CD4-positive, alpha-beta T cell treated with Interleukin-15 for 4 hours (primary cell): Measurements from ENCODE around the gene DFFB.

ENCODE experiments used
- DNase-seq: peaks from one replicate; pipeline ENCODE4 v3.0.0-alpha.2; 2020; ENCODE audit warnings: low spot score

Gene DFFB

DNA sequence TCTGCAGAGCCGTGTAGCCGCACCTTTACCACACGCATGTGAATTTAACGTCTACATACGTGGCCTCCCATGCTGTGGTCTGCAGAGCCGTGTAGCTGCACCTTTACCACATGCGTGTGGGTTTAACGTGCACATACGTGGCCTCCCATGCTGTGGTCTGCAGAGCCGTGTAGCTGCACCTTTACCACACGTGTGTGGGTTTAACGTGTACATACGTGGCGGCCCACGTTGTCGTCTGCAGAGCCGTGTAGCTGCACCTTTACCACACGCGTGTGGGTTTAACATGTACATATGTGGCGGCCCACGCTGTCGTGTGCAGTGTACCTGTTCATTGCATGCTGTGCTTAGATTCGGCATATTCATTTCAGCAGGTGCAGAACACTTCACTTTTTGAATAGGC lies 17.5 kb downstream of the DFFB start:
- no peak for DNase-seq

DNA sequence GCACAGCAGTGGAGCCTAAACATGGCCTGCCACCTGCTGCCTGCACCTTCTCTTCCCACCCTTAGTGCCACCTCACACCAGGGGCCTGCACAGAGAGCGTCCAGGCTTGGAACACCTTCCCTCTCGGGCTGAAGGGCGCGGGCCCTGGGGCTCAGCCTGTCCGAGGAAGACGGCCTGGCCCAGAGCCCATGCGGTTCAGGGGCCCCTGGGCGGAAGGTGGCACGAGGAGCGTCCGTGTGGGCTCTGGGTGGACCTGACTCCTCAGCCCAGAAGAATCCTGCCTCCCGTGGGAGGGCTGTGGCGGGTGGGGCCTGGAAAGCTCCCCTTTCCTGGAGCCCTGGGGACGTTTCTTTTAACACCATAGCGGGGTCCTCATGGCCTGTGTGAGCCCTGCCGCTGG lies 19.4 kb downstream of the DFFB start:
- DNase-seq = no peak

DNA sequence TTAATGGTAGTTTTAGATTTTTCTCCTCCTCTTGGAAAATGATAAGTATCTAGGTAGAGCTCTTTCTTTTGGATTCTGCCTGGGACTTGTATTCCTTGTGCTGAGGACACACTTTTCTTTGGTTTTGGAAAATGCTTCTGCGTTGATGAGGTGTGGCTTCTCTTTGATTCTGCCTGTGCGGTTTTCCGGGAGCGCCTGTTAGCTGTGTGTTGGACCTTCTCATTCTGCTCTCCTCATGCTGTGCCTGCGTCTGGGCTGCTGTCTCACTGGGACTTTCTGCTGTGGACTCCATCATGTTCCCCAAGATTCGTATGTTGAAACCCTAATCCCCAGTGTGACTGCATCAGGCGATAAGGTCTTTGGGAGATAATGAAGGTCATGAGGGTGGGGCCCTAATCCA lies 21.8 kb downstream of the DFFB start:
- no peak for DNase-seq

DNA sequence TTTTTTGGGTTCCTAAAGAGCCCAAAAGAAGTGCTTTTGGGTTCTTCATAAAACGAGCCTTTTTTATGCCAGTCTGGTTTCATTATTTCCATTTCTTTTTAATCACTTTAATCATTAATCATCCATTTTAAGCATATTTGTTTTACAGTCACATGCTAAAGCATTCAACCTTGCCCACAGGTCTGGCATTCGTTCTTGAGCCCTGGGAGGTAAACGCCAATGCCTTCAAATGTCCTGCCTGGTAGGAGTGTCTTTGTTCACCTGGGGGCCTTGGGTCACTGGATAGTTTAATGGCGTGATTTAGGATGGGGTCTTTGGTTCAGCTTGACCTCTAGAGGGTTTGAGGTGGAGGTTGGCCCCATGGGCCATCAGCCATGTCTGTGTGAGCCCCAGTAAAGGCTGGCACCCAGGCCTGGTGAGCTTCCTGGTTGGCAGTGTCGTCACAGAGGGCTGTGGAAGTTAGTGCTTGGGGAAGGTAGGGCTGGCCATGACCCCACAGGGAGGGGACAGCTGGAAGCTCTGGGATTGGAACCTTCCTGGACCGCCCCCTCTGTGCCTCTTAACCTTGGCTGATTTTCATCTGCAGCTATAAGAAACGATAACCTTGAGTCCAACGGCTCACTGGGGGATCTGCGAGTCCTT lies 22.6 kb downstream of the DFFB start:
- DNase-seq = no peak

DNA sequence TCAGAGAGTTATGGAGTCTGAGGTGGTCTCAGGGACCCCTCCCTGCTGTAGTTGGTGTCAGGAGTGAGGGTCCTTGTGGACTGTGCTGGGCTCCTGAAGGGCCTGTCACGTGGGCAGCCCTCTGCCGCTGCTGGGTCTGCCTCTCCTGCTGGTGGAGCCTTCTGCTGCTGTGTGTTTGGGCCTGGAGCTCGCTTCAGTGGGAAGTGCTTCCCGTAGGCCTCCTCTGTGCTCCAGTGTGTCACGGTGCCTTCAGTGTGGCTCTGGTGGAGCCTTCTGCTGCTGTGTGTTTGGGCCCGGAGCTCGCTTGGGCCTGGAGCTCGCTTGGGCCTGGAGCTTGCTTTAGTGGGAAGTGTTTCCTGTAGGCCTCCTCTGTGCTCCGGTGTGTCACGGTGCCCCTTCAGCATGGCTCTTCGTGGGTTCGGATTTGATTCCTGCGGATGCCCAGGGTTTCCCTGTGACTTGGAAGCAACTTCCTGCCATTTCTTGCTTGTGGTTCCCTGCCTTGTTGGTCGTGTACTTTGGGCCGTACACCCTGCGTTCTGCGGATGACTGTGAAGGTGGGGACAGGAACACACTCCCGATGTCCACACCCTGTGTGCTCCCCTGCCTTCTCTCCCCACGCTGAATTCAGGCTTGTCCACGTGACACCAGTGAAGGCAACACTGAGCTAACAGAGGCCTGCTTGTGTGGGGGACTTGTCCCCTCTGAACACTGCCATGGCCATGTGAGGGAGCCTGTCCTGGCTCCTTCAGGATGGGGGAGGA lies 23.3 kb downstream of the DFFB start:
- no peak for DNase-seq

- DNase-seq = no peak
These were observed 23.9 kb downstream of the DFFB start for GRCh38 chr1:3881193-3881480.

- peak; percentile 22 for DNase-seq
These were observed 26.1 kb downstream of the DFFB start for GRCh38 chr1:3883194-3883925.

DNA sequence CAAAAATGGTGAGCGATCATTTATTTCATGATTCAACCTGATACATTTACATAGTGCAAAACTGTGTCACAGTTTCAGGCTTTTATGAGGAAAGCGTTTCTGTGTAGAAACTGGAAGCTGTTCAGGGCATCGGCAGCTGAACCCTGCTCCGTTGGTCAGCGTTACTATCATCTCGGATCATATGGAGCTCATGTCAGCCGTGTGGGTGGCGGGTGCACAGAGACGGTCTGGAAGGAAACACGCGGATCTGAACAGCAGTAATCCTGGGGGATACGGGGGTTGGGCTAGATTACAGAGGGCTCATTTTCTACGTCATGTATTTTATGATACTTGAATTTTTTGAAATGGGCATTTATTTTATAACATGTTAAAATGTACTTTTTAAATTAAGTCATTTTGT lies 27.7 kb downstream of the DFFB start:
- DNase-seq = no peak

GRCh38 chr1:3885611-3886010 lies 28.3 kb downstream of the DFFB start:
- DNase-seq = no peak

- DNase-seq = no peak
These were observed 28.9 kb downstream of the DFFB start for GRCh38 chr1:3886106-3886670.

- no peak for DNase-seq
These were observed 29.4 kb downstream of the DFFB start for GRCh38 chr1:3886691-3887090.

DNA sequence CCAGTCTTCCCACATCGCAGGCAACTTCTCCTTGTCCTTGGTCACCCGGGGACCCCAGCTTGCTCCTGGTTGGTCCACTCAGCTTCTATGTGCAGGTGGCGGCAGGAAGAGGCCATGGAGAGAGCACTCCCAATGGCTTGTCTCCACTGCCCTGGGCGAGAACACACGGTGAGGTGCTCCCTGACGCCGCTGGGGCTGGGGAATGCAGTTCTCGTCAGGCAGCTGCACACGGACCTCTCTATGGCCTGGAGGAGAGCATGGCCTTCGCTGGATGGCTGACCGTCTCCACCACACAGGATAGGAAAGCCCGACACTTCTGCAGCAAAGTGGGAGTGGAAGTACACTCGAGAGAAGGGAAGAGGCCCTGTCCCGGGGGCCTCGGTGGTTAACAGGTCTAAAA lies 31.0 kb downstream of the DFFB start:
- no peak for DNase-seq

GRCh38 chr1:3889936-3890335 lies 32.7 kb downstream of the DFFB start:
- peak; percentile 35 for DNase-seq

DNA sequence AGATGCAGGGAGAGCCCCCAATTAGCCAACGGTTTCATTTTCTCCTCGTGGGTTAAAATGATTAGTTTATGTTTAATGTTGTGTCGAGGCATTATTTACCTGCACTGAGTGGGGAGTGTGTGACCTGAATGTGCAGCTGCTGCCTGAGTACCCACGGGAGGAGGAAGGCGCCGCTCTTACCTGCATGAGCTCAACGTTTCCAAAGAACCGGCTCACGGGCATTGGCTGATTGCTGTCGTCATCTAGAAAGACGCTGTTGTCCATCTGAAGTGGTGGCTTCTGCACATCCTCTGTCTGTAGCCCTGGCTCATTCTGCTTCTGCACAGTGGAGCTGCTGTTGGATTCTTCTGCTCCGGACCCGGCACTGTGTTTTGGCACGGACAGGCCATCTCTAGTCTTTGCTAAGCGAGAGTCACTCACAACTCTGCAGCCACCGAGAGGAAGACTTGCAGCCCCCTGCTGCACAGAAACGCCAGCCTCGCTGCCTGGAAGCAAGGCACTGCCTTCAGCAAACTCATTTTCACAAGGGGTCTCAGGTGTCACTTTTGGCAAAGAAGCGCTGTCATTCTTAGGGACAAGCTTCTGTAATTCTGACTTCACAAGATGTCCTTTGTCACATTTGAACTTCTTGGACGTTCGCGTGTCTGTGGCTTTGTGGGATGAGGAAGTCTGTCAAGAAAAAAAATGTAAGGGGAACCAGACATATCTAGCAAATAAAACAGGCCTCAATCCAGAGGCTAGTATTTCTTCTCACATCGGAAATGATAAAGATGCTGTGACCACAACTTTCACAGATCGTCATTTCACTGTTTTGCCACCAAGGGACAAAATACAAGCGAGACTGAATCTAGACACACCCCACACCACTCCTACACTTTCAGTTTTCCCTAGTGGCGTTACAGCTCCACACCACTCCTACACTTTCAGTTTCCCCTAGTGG lies 33.4 kb downstream of the DFFB start:
- DNase-seq = peak; percentile 45

DNA sequence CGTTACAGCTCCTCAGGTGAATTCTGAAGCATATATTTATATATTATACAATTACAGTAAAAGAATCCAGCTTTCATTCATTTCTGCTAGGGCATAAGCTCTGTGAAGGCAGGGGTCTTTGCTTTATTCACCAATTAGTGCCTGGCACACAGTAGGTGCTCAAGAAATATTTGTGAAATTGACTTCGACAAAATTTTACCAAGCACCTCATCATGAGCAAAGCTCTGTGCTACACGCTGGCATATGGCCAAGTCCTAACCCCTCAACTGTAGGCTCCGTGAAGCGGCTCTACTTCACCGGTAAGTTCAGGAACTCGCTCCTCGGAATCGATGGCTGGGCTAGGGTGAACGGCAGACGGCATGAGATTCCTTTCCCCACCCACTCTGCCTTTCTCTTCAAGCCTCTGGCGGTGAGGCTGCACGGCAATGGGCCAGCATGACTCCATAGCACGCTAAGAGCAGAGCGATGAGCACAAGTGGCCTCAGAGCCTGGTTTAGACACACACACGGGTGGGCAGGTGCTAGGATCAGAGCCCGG lies 34.1 kb downstream of the DFFB start:
- DNase-seq = no peak

GRCh38 chr1:3892748-3893147 lies 35.5 kb downstream of the DFFB start:
- DNase-seq = no peak

- no peak for DNase-seq
These were observed 35.9 kb downstream of the DFFB start for GRCh38 chr1:3893190-3893589.

DNA sequence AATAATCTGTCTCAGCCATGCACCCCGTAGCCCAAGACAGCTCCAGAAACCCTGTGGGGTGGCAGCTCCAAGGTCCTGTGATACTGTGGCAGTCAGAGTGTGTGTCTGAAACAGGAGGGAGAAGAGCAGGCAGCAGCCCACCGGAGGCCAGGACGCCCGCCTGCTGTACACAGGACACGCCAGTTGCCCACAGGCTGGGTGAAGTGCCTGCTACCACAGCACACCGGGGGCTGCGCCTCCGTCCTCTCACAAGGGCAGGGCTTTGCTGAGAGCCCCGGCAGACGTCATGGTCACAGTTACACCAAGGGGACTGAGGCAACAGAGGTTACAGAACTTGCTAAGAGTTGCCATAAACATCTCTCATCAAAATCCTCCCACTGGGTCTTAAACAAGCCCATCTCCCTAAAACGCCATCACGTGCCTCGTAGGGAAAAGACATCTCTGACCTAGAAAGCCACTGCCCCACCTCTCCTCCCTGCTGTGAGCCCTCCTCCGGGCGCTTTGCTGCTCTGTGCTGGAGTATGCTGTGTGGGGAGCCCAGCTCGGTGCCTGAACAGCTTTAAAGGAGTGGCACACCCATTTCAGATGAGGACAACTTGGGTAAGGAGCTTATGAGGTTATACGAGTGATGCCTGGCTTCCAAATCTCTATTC lies 37.5 kb downstream of the DFFB start:
- DNase-seq = no peak

DNA sequence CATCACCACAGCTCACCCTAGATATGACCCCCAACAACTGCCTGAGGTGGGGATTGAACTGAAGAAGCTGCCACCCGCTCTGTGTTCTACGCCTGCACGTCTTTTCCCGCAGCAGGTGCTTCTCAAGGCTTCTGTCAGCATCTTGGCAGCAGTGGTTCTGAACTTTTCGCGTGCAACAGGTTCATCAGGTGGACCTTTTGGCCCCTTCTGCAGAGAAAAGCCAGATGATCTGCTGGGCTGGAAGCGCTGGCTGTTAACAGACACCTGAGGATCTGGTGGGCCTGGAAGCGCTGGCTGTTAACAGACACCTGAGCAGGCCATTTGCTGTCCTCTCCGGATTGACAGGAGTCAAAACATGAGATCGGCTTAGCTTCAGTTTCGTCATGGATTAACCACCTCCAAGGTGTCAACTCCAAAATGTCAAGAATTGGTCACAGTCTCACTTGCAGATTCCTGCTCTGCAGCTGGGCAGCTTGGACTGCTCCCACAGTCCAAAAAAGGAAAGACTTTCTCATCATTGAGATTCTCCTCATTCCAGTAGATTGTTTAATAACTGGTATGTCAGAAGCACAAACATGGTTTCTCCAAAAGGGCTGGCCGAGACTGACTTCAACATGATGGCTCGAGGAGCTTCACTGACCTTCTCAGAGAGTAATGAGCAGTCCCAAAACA lies 38.1 kb downstream of the DFFB start:
- no peak for DNase-seq

- DNase-seq = no peak
These were observed 38.7 kb downstream of the DFFB start for GRCh38 chr1:3895951-3896325.
